ENCODE measurements around the gene WNK2. TPM values are rescaled to one million over a fixed set of nuclear protein-coding genes. Genes with fewer than 3 reads are reported as not detected.

The WNK2 gene
- total and polyA plus RNA-seq, 8 donors: 0.93 to 10.4 (median 7.4) TPM

- DNase-seq (peak in 1 of 4 donors; percentile 39), ATAC-seq (no peak)
- Histone ChIP-seq H3K4me1 (no peaks in the 10 kb centered on the region), H3K4me3 (no peak overlapping the region), H3K9me3 (peaks cover 0 to 11% of the 10 kb centered on the region in 2 donors), H3K27me3 (no peaks in the 10 kb centered on the region), H3K36me3 (no peaks in the 10 kb centered on the region), H3K27ac (no peak overlapping the region)
- intact Hi-C loops (cut with DNase I): no loop called here
- TF ChIP-seq CTCF (IDR thresholded peaks at IDR 0.05): no peak
Observed at GRCh38 chr9:93218161-93218560, 34.2 kb downstream of the WNK2 start.

GRCh38 chr9:93218671-93219420, 34.9 kb downstream of the WNK2 start:
- ATAC-seq (no peak), DNase-seq (peak in 1 of 4 donors; percentile 69)
- peaks cover 0 to 5% of the 10 kb centered on the region in 2 donors for H3K27me3 ChIP-seq
- intact Hi-C loops (cut with DNase I): no loop called here
- TF ChIP-seq CTCF (IDR thresholded peaks at IDR 0.05): no peak
- no peak overlapping the region for H3K4me3 ChIP-seq
- peaks cover 0 to 11% of the 10 kb centered on the region in 2 donors for H3K9me3 ChIP-seq
- no peak overlapping the region for H3K27ac ChIP-seq
- H3K36me3 ChIP-seq: no peaks in the 10 kb centered on the region
- no peaks in the 10 kb centered on the region for H3K4me1 ChIP-seq

- no peak for TF ChIP-seq CTCF (IDR thresholded peaks at IDR 0.05)
- DNase-seq (peak in 1 of 4 donors; percentile 21), ATAC-seq (no peak)
- H3K4me1 ChIP-seq: no peaks in the 10 kb centered on the region
- H3K4me3 ChIP-seq: no peak overlapping the region
- peaks cover 0 to 13% of the 10 kb centered on the region in 2 donors for H3K27me3 ChIP-seq
- no peaks in the 10 kb centered on the region for H3K36me3 ChIP-seq
- H3K9me3 ChIP-seq: peaks cover 0 to 11% of the 10 kb centered on the region in 2 donors
- H3K27ac ChIP-seq: no peak overlapping the region
- intact Hi-C loops (cut with DNase I): no loop called here
Observed at GRCh38 chr9:93219692-93220091, 35.8 kb downstream of the WNK2 start.

GRCh38 chr9:93220627-93221026, 36.7 kb downstream of the WNK2 start:
- H3K4me1 ChIP-seq: no peaks in the 10 kb centered on the region
- H3K27ac ChIP-seq: no peak overlapping the region
- H3K9me3 ChIP-seq: peaks cover 0 to 6% of the 10 kb centered on the region in 2 donors
- intact Hi-C loops (cut with DNase I): no loop called here
- H3K27me3 ChIP-seq: peaks cover 0 to 16% of the 10 kb centered on the region in 2 donors
- TF ChIP-seq CTCF (IDR thresholded peaks at IDR 0.05): no peak
- ATAC-seq (no peak), DNase-seq (peak in 1 of 4 donors; percentile 41)
- H3K36me3 ChIP-seq: no peaks in the 10 kb centered on the region
- no peak overlapping the region for H3K4me3 ChIP-seq

GRCh38 chr9:93221044-93221443, 37.1 kb downstream of the WNK2 start:
- no peaks in the 10 kb centered on the region for H3K36me3 ChIP-seq
- H3K4me1 ChIP-seq: no peaks in the 10 kb centered on the region
- H3K27me3 ChIP-seq: peaks cover 0 to 16% of the 10 kb centered on the region in 2 donors
- peaks cover 0 to 1% of the 10 kb centered on the region in 2 donors for H3K9me3 ChIP-seq
- TF ChIP-seq CTCF (IDR thresholded peaks at IDR 0.05): no peak
- ATAC-seq (no peak), DNase-seq (peak in 1 of 4 donors; percentile 54)
- H3K27ac ChIP-seq: no peak overlapping the region
- intact Hi-C loops (cut with DNase I): no loop called here
- no peak overlapping the region for H3K4me3 ChIP-seq
